CD4-positive, CD25-positive, alpha-beta regulatory T cell (primary cell): Measurements from ENCODE around the gene CAMK1D. TPM values are rescaled to one million over a fixed set of nuclear protein-coding genes. Genes with fewer than 3 reads are reported as not detected.
"Not testable (repeated sequence)": the region's sequence is repeated elsewhere in the genome, so short reads cannot be mapped to it uniquely, and the experiment has no call there.

Source experiments
- ATAC-seq, 2 donors: fragments of 150-1000 bp; cut with Tn5 transposase; one replicate each; pipeline ENCODE4 v1.10.0; 2021; ENCODE audit warnings: low read depth in 2 of 2, moderate number of reproducible peaks in 2 of 2, moderate library complexity in 1 of 2
- DNase-seq, 3 donors: peaks; one replicate each; pipeline versions ENCODE4 v3.0.0 to v3.0.0-alpha.2; 2012 to 2022; ENCODE audit warnings: mixed read lengths in 1 of 3
- H3K27ac ChIP-seq: one replicate; pipeline ENCODE4 v1.7.0; 2013; ENCODE audit warnings: mild to moderate bottlenecking, low read length; ENCODE audit not compliant: insufficient read depth, poor library complexity, severe bottlenecking
- H3K27me3 ChIP-seq: one replicate; pipeline ENCODE4 v1.7.0; 2013; ENCODE audit warnings: low read length; ENCODE audit not compliant: control insufficient read depth, insufficient read depth
- H3K36me3 ChIP-seq: one replicate; pipeline ENCODE4 v1.7.0; 2013; ENCODE audit warnings: mild to moderate bottlenecking, low read length, moderate library complexity; ENCODE audit not compliant: control insufficient read depth, insufficient read depth
- H3K4me1 ChIP-seq: 2 replicates; pipeline ENCODE4 v1.7.0; 2013; ENCODE audit warnings: mild to moderate bottlenecking, low read length; ENCODE audit not compliant: insufficient read depth, control insufficient read depth, poor library complexity, severe bottlenecking
- H3K4me3 ChIP-seq: one replicate; pipeline ENCODE4 v1.7.0; 2013; ENCODE audit warnings: low read depth, mild to moderate bottlenecking, low read length, moderate library complexity
- H3K9me3 ChIP-seq, 2 experiments: 1 replicate in 1 of 2; 2 replicates in 1 of 2; pipeline ENCODE4 v1.7.0; 2013; ENCODE audit warnings: low read length in 2 of 2, mild to moderate bottlenecking in 1 of 2, moderate library complexity in 1 of 2; ENCODE audit not compliant: control insufficient read depth in 2 of 2
- H3K27ac Mint-ChIP-seq, 3 donors: one replicate each; pipeline ENCODE4 v1.8.0; 2020 to 2022; ENCODE audit warnings: mild to moderate bottlenecking in 3 of 3, mixed read lengths in 3 of 3, moderate library complexity in 2 of 3
- H3K27me3 Mint-ChIP-seq: one replicate; pipeline ENCODE4 v1.8.0; 2022; ENCODE audit warnings: mild to moderate bottlenecking, mixed read lengths
- H3K36me3 Mint-ChIP-seq: one replicate; pipeline ENCODE4 v1.8.0; 2020; ENCODE audit warnings: mixed read lengths
- H3K4me1 Mint-ChIP-seq, 4 donors: one replicate each; pipeline ENCODE4 v1.8.0; 2020 to 2022; ENCODE audit warnings: mixed read lengths in 4 of 4, mild to moderate bottlenecking in 1 of 4
- H3K4me3 Mint-ChIP-seq, 4 donors: one replicate each; pipeline ENCODE4 v1.8.0; 2020 to 2022; ENCODE audit warnings: mild to moderate bottlenecking in 4 of 4, mixed read lengths in 4 of 4, moderate library complexity in 3 of 4
- H3K9me3 Mint-ChIP-seq, 7 donors: one replicate each; pipeline ENCODE4 v1.8.0; 2020 to 2022; ENCODE audit warnings: mixed read lengths in 7 of 7, mild to moderate bottlenecking in 3 of 7, moderate library complexity in 2 of 7
- polyA plus RNA-seq, 4 donors: library from polyadenylated mRNA; unstranded; fragments of 300-500 nt; fragmentation: Illumina TruSeq; gene quantifications; one replicate each; pipeline ENCODE4 v1.2.3, GENCODE V29; 2021
- total RNA-seq: library from RNA; stranded (reverse); gene quantifications from one replicate; pipeline ENCODE4 v1.2.3, GENCODE V29; 2022

CAMK1D gene
- total and polyA plus RNA-seq, 5 donors from 2014 or later, result 4.4 to 25.3 (median 5.2) TPM

DNA sequence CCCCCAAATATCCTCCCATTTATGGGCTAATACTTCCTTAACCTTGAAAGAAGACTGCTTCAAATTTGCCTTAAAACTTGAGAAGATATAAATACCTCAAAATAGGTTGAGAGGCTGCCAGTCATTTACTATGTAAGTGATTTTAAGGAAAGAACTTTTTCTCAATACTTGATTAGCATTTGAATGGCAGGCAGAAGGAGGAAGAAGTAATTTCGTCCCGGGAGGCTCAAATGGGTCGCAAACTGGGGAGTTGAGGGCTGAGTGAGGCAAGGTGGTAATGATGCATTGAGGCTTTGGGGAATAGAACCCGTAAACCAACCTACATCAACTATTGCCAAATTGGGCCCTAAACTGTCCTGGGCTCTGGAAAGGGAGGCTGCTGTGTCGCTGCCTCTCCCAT, 11.1 kb downstream of the CAMK1D start:
- Histone ChIP-seq H3K4me3 (no peak overlapping the region), H3K27me3 (no peaks in the 10 kb centered on the region), H3K4me1 (peaks cover 12% of the 10 kb centered on the region), H3K36me3 (no peaks in the 10 kb centered on the region), H3K9me3 (no peaks in the 10 kb centered on the region), H3K27ac (no peak overlapping the region)
- ATAC-seq (no peak), DNase-seq (no peak)
- no peak overlapping the region for H3K4me3 Mint-ChIP-seq
- H3K27ac Mint-ChIP-seq, result peak overlapping the region in 1 of 3 donors; percentile 8
- H3K27me3 Mint-ChIP-seq, result no peaks in the 10 kb centered on the region
- no peaks in the 10 kb centered on the region for H3K9me3 Mint-ChIP-seq
- H3K36me3 Mint-ChIP-seq, result no peaks in the 10 kb centered on the region
- peaks cover 16 to 59% (median 30%) of the 10 kb centered on the region in 4 donors for H3K4me1 Mint-ChIP-seq

DNA sequence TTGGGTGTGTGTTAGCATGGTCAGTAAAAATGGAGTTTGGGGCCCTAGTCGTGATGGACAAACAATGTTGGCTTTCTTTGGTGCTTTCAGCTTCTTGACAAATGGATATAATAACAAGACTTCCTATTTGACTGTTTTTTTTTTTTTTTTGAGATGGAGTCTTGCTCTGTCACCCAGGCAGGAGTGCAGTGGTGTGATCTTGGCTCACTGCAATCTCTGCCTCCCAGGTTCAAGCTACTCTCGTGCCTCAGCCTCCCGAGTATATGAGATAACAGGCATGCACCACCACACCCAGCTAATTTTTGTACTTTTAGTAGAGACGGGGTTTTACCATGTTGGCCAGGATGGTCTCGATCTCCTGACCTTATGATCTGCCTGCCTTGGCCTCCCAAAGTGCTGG, 11.8 kb downstream of the CAMK1D start:
- H3K9me3 ChIP-seq, H3K4me3 Mint-ChIP-seq, H3K9me3 Mint-ChIP-seq, ATAC-seq, H3K27me3 ChIP-seq, H3K36me3 ChIP-seq, H3K27me3 Mint-ChIP-seq, DNase-seq, H3K36me3 Mint-ChIP-seq, H3K4me3 ChIP-seq, H3K27ac ChIP-seq: not testable (repeated sequence)
- Mint-ChIP-seq H3K4me1 (peaks cover 19 to 61% (median 31%) of the 10 kb centered on the region in 4 donors), H3K27ac (peak overlapping the region in 1 of 3 donors; percentile 8)
- H3K4me1 ChIP-seq, result peaks cover 18% of the 10 kb centered on the region

DNA sequence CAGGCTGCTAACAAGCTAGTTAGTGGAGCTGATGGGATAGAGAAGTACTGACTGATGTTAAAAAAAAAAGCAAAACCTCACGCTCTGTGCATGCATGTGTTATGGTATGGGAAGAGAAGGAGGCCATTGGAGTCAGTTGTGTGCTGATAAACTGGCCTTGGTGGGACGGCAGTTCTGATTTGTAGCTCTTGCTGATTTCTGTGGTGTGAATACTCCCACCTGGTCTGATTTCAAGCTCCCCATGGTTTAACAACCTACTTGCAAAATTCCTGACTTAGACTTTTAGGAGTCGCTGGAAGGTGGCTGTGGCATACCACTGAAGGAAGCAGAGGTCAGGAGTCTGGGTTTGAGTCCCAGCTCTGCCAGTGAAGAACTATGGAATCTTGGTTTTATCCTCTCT, 15.2 kb downstream of the CAMK1D start:
- no peaks in the 10 kb centered on the region for H3K27me3 ChIP-seq
- H3K4me3 ChIP-seq, result no peak overlapping the region
- H3K4me1 Mint-ChIP-seq, result peaks cover 14 to 50% (median 29%) of the 10 kb centered on the region in 4 donors
- no peak overlapping the region for H3K27ac Mint-ChIP-seq
- no peak overlapping the region for H3K27ac ChIP-seq
- no peaks in the 10 kb centered on the region for H3K27me3 Mint-ChIP-seq
- H3K9me3 ChIP-seq, result no peaks in the 10 kb centered on the region
- H3K36me3 ChIP-seq, result no peaks in the 10 kb centered on the region
- ATAC-seq (no peak), DNase-seq (no peak)
- peak overlapping the region in 1 of 4 donors; percentile 21 for H3K4me3 Mint-ChIP-seq
- peaks cover 3% of the 10 kb centered on the region for H3K36me3 Mint-ChIP-seq
- no peaks in the 10 kb centered on the region for H3K9me3 Mint-ChIP-seq
- peaks cover 19% of the 10 kb centered on the region for H3K4me1 ChIP-seq

DNA sequence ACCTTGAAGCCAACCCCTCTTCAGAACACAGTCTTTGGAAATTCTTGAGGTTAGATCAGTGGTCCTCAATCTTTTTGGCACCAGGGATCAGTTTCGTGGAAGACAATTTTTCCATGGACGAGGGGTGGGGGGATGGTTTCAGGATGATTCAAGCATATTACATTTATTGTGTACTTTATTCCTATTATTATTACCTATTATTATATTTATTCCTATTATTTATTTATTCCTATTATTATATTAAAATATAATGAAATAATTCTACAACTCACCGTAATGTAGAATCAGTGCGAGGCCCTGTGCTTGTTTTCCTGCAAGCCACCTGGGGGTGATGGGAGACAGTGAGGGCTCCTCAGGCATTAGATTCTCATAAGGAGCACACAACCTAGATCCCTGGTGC, 17.9 kb downstream of the CAMK1D start:
- H3K27me3 ChIP-seq, result no peaks in the 10 kb centered on the region
- no peaks in the 10 kb centered on the region for H3K36me3 ChIP-seq
- peaks cover 19% of the 10 kb centered on the region for H3K4me1 ChIP-seq
- ATAC-seq (no peak), DNase-seq (no peak)
- Mint-ChIP-seq H3K9me3 (no peaks in the 10 kb centered on the region), H3K4me1 (peaks cover 6 to 34% (median 20%) of the 10 kb centered on the region in 4 donors), H3K27me3 (no peaks in the 10 kb centered on the region), H3K27ac (peak overlapping the region in 1 of 3 donors; percentile 83), H3K4me3 (peak overlapping the region in 1 of 4 donors; percentile 63), H3K36me3 (peaks cover 3% of the 10 kb centered on the region)
- H3K4me3 ChIP-seq, result no peak overlapping the region
- H3K9me3 ChIP-seq, result no peaks in the 10 kb centered on the region
- no peak overlapping the region for H3K27ac ChIP-seq

DNA sequence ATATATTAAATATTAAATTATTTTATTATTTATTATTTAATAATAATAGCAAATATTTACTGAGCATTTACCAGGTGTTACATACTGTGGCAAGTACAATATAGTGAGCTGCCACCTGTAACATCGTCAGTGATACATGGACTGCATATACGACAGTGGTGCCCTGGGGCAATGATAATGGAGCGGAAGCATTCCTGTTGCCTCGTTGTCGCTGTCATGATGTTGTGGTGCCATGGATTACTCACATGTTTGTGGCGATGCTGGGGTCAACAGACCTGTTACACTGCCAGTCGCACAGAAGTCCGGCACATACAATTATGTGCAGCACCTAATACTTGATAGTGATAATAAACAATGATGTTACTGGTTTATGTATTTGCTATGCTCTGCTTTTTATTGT, 20.6 kb downstream of the CAMK1D start:
- H3K9me3 ChIP-seq, result no peaks in the 10 kb centered on the region
- H3K4me3 ChIP-seq, result no peak overlapping the region
- no peak overlapping the region for H3K27ac ChIP-seq
- Mint-ChIP-seq H3K4me1 (peaks cover 6 to 28% (median 19%) of the 10 kb centered on the region in 4 donors), H3K27ac (no peak overlapping the region), H3K36me3 (peaks cover 4% of the 10 kb centered on the region), H3K27me3 (no peaks in the 10 kb centered on the region), H3K4me3 (no peak overlapping the region), H3K9me3 (no peaks in the 10 kb centered on the region)
- no peaks in the 10 kb centered on the region for H3K36me3 ChIP-seq
- DNase-seq, result no peak
- H3K4me1 ChIP-seq, result peaks cover 19% of the 10 kb centered on the region
- H3K27me3 ChIP-seq, result no peaks in the 10 kb centered on the region
- no peak for ATAC-seq

DNA sequence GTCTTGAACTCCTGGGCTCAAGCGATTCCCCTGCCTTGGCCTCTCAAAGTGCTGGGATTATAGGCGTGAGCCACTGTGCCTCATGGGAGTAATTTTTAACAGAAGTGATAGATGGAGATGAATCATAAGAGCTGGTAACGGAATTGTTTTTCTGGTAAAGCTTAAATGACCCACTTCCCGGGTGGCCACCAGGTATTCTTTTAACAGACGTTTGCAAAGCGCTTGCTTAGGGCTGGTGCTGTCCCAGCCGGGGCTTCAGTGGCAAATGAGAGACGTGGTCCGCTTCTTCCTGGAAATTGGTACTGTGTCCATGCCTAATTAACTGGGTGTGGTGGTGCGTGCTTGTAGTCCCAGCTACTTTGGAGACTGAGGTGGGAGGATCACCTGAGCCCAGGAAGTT, 23.5 kb downstream of the CAMK1D start:
- no peaks in the 10 kb centered on the region for H3K9me3 Mint-ChIP-seq
- Histone ChIP-seq H3K27me3 (no peaks in the 10 kb centered on the region), H3K36me3 (no peaks in the 10 kb centered on the region), H3K4me1 (no peaks in the 10 kb centered on the region), H3K4me3 (no peak overlapping the region), H3K27ac (no peak overlapping the region), H3K9me3 (no peaks in the 10 kb centered on the region)
- H3K4me1 Mint-ChIP-seq, result peaks cover 0 to 13% (median 11%) of the 10 kb centered on the region in 4 donors
- H3K27ac Mint-ChIP-seq, result no peak overlapping the region
- DNase-seq, result no peak
- H3K4me3 Mint-ChIP-seq, result no peak overlapping the region
- no peak for ATAC-seq
- no peaks in the 10 kb centered on the region for H3K27me3 Mint-ChIP-seq
- H3K36me3 Mint-ChIP-seq, result peaks cover 8% of the 10 kb centered on the region

DNA sequence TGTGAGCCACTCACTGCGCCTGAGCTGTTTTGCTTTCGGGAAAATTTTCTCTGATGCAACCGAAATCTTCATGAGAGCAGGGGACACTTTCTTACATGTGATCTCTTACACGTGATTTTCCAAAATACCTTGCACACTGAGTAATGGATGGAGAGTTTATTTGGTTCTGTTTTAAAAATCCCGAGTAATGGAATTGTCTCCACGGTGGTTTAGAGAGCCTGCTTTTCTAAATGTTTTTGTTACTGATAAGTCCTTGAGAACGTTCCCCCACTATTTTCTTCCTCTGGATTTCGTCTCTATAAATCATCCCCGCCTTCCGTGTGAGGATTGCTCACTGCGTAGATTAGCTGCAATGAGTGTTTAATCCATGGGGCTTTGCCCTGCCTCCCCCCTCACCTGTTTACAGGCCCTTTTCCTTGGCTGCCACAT, 25.7 kb downstream of the CAMK1D start:
- H3K27me3 ChIP-seq, result no peaks in the 10 kb centered on the region
- no peak overlapping the region for H3K4me3 Mint-ChIP-seq
- no peak overlapping the region for H3K27ac ChIP-seq
- DNase-seq (no peak), ATAC-seq (no peak)
- H3K36me3 Mint-ChIP-seq, result peaks cover 8% of the 10 kb centered on the region
- H3K27me3 Mint-ChIP-seq, result no peaks in the 10 kb centered on the region
- H3K4me1 Mint-ChIP-seq, result peaks cover 0 to 10% (median 7%) of the 10 kb centered on the region in 4 donors
- no peak overlapping the region for H3K4me3 ChIP-seq
- no peaks in the 10 kb centered on the region for H3K9me3 ChIP-seq
- no peaks in the 10 kb centered on the region for H3K4me1 ChIP-seq
- no peaks in the 10 kb centered on the region for H3K36me3 ChIP-seq
- no peak overlapping the region for H3K27ac Mint-ChIP-seq
- H3K9me3 Mint-ChIP-seq, result no peaks in the 10 kb centered on the region

DNA sequence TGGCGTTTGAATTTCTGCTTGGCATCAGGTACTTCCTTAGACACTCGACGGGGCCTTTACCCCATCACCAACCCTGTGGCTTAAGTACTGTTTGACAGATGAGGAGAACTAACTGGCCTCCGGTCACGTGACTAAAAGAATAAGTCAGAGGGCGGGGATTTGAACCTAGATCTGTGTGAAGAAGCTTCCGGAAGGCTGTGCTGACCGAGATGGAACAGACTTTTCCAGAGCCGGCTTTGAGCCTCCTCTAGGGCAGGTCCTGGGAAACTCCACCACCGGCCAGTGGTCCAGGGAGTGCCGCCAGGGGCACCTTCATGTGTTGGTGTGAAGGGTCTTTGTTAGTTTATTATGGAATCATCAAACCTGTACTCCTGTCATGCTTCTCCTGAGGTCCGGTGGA, 26.9 kb downstream of the CAMK1D start:
- H3K4me3 ChIP-seq, result no peak overlapping the region
- H3K36me3 Mint-ChIP-seq, result peaks cover 8% of the 10 kb centered on the region
- no peaks in the 10 kb centered on the region for H3K4me1 ChIP-seq
- ATAC-seq (no peak), DNase-seq (no peak)
- peaks cover 0 to 14% (median 6%) of the 10 kb centered on the region in 4 donors for H3K4me1 Mint-ChIP-seq
- no peak overlapping the region for H3K27ac ChIP-seq
- H3K9me3 Mint-ChIP-seq, result no peaks in the 10 kb centered on the region
- H3K27ac Mint-ChIP-seq, result no peak overlapping the region
- H3K9me3 ChIP-seq, result no peaks in the 10 kb centered on the region
- H3K4me3 Mint-ChIP-seq, result no peak overlapping the region
- no peaks in the 10 kb centered on the region for H3K27me3 ChIP-seq
- no peaks in the 10 kb centered on the region for H3K27me3 Mint-ChIP-seq
- H3K36me3 ChIP-seq, result no peaks in the 10 kb centered on the region
